A673 (cell line): ENCODE data around the gene P2RY11. TPM values are rescaled to one million over a fixed set of nuclear protein-coding genes. Genes with fewer than 3 reads are reported as not detected.

Experiments
- BruUV-seq: library from RNA; stranded (reverse); fragments of 400-500 nt; replicated peaks from 2 replicates; lab custom pipeline; 2021; lab: Mats Ljungman, UMichigan
- CTCF ChIA-PET: fragments of 300-600 bp; sonication (Branson Sonifier 250); formaldehyde crosslinking; loops from one replicate; lab custom pipeline; 2022; ENCODE audit warnings: antibody characterized with exemption; lab: Charles Lee
- POLR2A ChIA-PET: fragments of 300-600 bp; sonication (Branson Sonifier 250); formaldehyde crosslinking; loops from one replicate; lab custom pipeline; 2022; ENCODE audit warnings: antibody characterized with exemption; ENCODE audit not compliant: low non-redundant PET; lab: Charles Lee
- DNase-seq: peaks from one replicate; pipeline ENCODE4 v3.0.0-alpha.2; 2015; ENCODE audit warnings: low spot score
- H3K27ac ChIP-seq: fragments of 200-600 bp; sonication (generic); 2 replicates; pipeline ENCODE4 v1.5.1; 2016; ENCODE audit warnings: mixed run types, low read depth, mild to moderate bottlenecking, mixed read lengths, antibody characterized with exemption, low read length; ENCODE audit not compliant: poor library complexity, severe bottlenecking
- H3K27me3 ChIP-seq: fragments of 200-600 bp; sonication (generic); replicated peaks from 2 replicates; pipeline ENCODE4 v1.6.1; 2017; ENCODE audit warnings: mixed run types, low read depth, mild to moderate bottlenecking, mixed read lengths, antibody characterized with exemption, low read length; ENCODE audit not compliant: insufficient read depth, poor library complexity
- H3K36me3 ChIP-seq: fragments of 200-600 bp; sonication (generic); 2 replicates; pipeline ENCODE4 v1.6.1; 2016; ENCODE audit warnings: mixed run types, mild to moderate bottlenecking, mixed read lengths, antibody characterized with exemption, low read length; ENCODE audit not compliant: insufficient read depth, poor library complexity, severe bottlenecking
- H3K4me1 ChIP-seq: fragments of 200-600 bp; sonication (generic); 2 replicates; pipeline ENCODE4 v1.6.1; 2017; ENCODE audit warnings: mixed run types, mild to moderate bottlenecking, mixed read lengths, antibody characterized with exemption, low read length; ENCODE audit not compliant: insufficient read depth, poor library complexity, severe bottlenecking
- H3K4me3 ChIP-seq: fragments of 200-600 bp; sonication (generic); 2 replicates; pipeline ENCODE4 v1.5.1; 2016; ENCODE audit warnings: low read depth, mixed run types, mild to moderate bottlenecking, mixed read lengths, low read length; ENCODE audit not compliant: poor library complexity, severe bottlenecking
- H3K9me3 ChIP-seq: fragments of 200-600 bp; sonication (generic); 2 replicates; pipeline ENCODE4 v1.6.1; 2016; ENCODE audit warnings: mixed run types, low read depth, mild to moderate bottlenecking, mixed read lengths, antibody characterized with exemption, low read length; ENCODE audit not compliant: poor library complexity, severe bottlenecking
- EZH2 ChIP-seq: fragments of 200-600 bp; sonication (generic); IDR thresholded peaks from 2 replicates; pipeline ENCODE4 v1.6.1; 2017; ENCODE audit warnings: borderline replicate concordance, low read depth, mild to moderate bottlenecking, mixed read lengths, antibody characterized with exemption, low read length; ENCODE audit not compliant: poor library complexity, severe bottlenecking
- intact Hi-C: fragments of 100-400 bp; cut with micrococcal nuclease; formaldehyde crosslinking; loops from one replicate; pipeline ENCODE4 v1.10.0; 2022; ENCODE audit not compliant: unreplicated experiment
- total RNA-seq: library from RNA; stranded (reverse); gene quantifications from 2 replicates; pipeline ENCODE4 v1.2.3, GENCODE V29; 2021
- TF ChIP-seq, protein P1 (sequence below): fragments of 300-800, 200-600 bp; sonication (generic); conservative IDR thresholded peaks from 2 replicates; pipeline ENCODE4 v1.5.1; 2017; ENCODE audit warnings: low read depth, mild to moderate bottlenecking, antibody characterized with exemption, low read length, moderate library complexity, mixed read lengths

Gene P2RY11
- total RNA-seq, 1 experiment from 2014 or later = 39.4 TPM

DNA sequence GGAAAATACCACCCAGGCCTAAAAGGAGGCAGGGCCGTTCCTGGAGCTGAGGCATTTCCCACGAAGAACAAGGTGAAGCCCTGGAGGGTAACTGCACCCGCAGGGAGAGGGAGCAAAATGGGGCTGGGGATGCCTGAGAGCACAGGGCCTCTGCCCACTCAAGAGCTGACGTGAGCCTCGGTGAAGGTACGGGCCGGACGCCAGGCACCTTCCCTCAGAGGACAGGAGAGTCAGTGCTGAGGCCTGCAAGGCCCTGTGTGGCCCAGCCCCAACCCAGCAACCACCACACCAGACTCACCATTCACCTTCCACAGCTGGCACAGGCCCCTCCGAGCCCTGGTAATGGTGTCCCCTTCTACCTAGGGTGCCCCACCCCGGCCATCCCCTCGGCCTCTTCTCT is 47.0 kb downstream of the P2RY11 start:
- Histone ChIP-seq H3K36me3 (peaks cover 100% of the 10 kb centered on the region), H3K4me1 (no peaks in the 10 kb centered on the region), H3K4me3 (no peak overlapping the region), H3K27ac (no peak overlapping the region), H3K27me3 (no peaks in the 10 kb centered on the region), H3K9me3 (no peaks in the 10 kb centered on the region)
- ChIA-PET CTCF (no interaction called here), POLR2A (no interaction called here)
- TF ChIP-seq, protein P1, sequence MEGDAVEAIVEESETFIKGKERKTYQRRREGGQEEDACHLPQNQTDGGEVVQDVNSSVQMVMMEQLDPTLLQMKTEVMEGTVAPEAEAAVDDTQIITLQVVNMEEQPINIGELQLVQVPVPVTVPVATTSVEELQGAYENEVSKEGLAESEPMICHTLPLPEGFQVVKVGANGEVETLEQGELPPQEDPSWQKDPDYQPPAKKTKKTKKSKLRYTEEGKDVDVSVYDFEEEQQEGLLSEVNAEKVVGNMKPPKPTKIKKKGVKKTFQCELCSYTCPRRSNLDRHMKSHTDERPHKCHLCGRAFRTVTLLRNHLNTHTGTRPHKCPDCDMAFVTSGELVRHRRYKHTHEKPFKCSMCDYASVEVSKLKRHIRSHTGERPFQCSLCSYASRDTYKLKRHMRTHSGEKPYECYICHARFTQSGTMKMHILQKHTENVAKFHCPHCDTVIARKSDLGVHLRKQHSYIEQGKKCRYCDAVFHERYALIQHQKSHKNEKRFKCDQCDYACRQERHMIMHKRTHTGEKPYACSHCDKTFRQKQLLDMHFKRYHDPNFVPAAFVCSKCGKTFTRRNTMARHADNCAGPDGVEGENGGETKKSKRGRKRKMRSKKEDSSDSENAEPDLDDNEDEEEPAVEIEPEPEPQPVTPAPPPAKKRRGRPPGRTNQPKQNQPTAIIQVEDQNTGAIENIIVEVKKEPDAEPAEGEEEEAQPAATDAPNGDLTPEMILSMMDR = no peak
- no peak for TF ChIP-seq EZH2
- no TSS peak for BruUV-seq
- intact Hi-C loops = no loop called here
- no peak for DNase-seq

DNA sequence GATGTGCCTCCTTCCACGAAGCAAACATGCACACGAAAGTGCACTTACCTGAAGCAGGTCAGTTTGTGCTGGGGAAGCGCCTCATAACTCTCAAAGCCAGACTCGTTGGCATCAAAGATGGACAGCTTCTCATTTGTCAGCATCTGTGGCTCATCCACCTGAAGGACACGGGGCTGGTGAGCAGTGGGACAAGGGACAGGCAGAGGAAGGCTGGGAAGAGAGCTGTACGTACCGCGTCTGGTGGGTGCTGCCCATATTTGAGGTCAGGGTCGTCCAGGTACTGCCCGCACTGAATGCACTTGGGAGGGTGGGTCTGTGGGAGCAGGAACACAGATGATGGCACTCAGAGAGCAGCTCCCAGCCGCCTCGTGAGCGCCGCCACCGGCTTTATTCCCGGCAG is 48.1 kb downstream of the P2RY11 start:
- CTCF ChIA-PET = no interaction called here

DNA sequence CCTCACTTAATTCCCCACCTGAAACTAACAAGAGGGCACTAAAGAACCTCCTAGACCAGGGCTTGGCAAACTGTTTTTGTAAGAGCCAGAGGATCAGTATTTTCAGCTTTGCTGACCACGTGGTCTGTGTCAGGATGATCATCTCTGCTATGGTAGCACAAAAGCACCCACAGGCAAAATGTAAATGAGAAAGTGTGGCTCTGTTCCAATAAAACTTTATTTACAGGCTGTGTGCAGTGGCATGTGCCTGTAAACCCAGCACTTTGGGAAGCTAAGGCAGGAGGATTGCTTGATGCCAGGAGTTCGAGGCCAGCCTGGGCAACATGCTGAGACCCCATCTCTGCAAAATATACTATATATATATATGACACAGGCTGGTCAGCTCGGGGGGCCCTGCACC is 52.0 kb downstream of the P2RY11 start:
- POLR2A ChIA-PET = no interaction called here
- intact Hi-C loops = no loop called here

More for the DNA sequence above, 48.1 kb downstream of the P2RY11 start:
- intact Hi-C loops = no loop called here
- Histone ChIP-seq H3K4me1 (no peaks in the 10 kb centered on the region), H3K27me3 (no peaks in the 10 kb centered on the region), H3K4me3 (no peak overlapping the region), H3K36me3 (peaks cover 98% of the 10 kb centered on the region), H3K27ac (no peak overlapping the region), H3K9me3 (no peaks in the 10 kb centered on the region)
- no TSS peak for BruUV-seq
- TF ChIP-seq EZH2 = no peak
- TF ChIP-seq, protein P1 = no peak
- DNase-seq = no peak
- POLR2A ChIA-PET = no interaction called here

More for the DNA sequence above, 52.0 kb downstream of the P2RY11 start:
- Histone ChIP-seq H3K36me3 (peaks cover 88% of the 10 kb centered on the region), H3K9me3 (no peaks in the 10 kb centered on the region), H3K4me1 (no peaks in the 10 kb centered on the region), H3K4me3 (no peak overlapping the region), H3K27ac (peak overlapping the region; percentile 26), H3K27me3 (no peaks in the 10 kb centered on the region)
- no peak for DNase-seq
- no peak for TF ChIP-seq EZH2
- TF ChIP-seq, protein P1 = no peak
- no TSS peak for BruUV-seq
- CTCF ChIA-PET = no interaction called here

Other genes starting within 250 kb of the P2RY11 start
- 106 and 115 TPM in 2 replicates for gene OLFM2, start 175.2 kb upstream of the P2RY11 start, total RNA-seq
- gene COL5A3, start 101.2 kb upstream of the P2RY11 start, total RNA-seq = 6.4 and 6.8 TPM in 2 replicates
- not detected in 2 replicates for gene RDH8, start 98.2 kb upstream of the P2RY11 start, total RNA-seq
- 15.2 and 17.3 TPM in 2 replicates for gene SHFL, start 25.4 kb upstream of the P2RY11 start, total RNA-seq
- not detected in 2 replicates for gene ANGPTL6, start 9.0 kb upstream of the P2RY11 start, total RNA-seq
- 116 and 132 TPM in 2 replicates for gene PPAN, start 5.3 kb upstream of the P2RY11 start, total RNA-seq
- 260 and 266 TPM in 2 replicates for gene EIF3G, start 8.2 kb downstream of the P2RY11 start, total RNA-seq
- gene DNMT1, start 83.3 kb downstream of the P2RY11 start, total RNA-seq = 371 and 383 TPM in 2 replicates
- gene S1PR2, start 119.6 kb downstream of the P2RY11 start, total RNA-seq = 8.4 and 10.0 TPM in 2 replicates
- 107 and 112 TPM in 2 replicates for gene MRPL4, start 140.5 kb downstream of the P2RY11 start, total RNA-seq
- 1.7 and 2.2 TPM in 2 replicates for gene ICAM1, start 159.4 kb downstream of the P2RY11 start, total RNA-seq
- 0.58 and 1.5 TPM in 2 replicates for gene ICAM4, start 175.3 kb downstream of the P2RY11 start, total RNA-seq
- 4.6 and 6.9 TPM in 2 replicates for gene ICAM5, start 178.3 kb downstream of the P2RY11 start, total RNA-seq
- gene ZGLP1, start 198.1 kb downstream of the P2RY11 start, total RNA-seq = 7.2 TPM in 2 replicates
- gene FDX2, start 204.3 kb downstream of the P2RY11 start, total RNA-seq = 26.7 and 29.9 TPM in 2 replicates
- gene RAVER1, start 221.8 kb downstream of the P2RY11 start, total RNA-seq = 84.6 and 87.7 TPM in 2 replicates
- gene ICAM3, start 227.9 kb downstream of the P2RY11 start, total RNA-seq = 2.6 and 3.2 TPM in 2 replicates